CD4-positive, alpha-beta T cell treated with Interleukin-4 for 1 hour (primary cell): ENCODE measurements around the gene PRDM7.
"Not testable (repeated sequence)": the region's sequence is repeated elsewhere in the genome, so short reads cannot be mapped to it uniquely, and the experiment has no call there.

Experiments used
- DNase-seq, 2 donors: peaks; one replicate each; pipeline ENCODE4 v3.0.0-alpha.2; 2020 to 2022

The PRDM7 gene

GRCh38 chr16:90070440-90070839, 6.7 kb downstream of the PRDM7 start:
- DNase-seq = no peak

GRCh38 chr16:90061437-90061836, 15.7 kb downstream of the PRDM7 start:
- DNase-seq = no peak

GRCh38 chr16:90057738-90058173, 19.4 kb downstream of the PRDM7 start:
- no peak for DNase-seq

- DNase-seq = not testable (repeated sequence)
Observed at GRCh38 chr16:90056521-90056920, 20.6 kb downstream of the PRDM7 start.

GRCh38 chr16:90055371-90055770, 21.8 kb downstream of the PRDM7 start:
- DNase-seq = no peak

- no peak for DNase-seq
Observed at GRCh38 chr16:90054554-90054953, 22.6 kb downstream of the PRDM7 start.

GRCh38 chr16:90053902-90054500, 23.1 kb downstream of the PRDM7 start:
- no peak for DNase-seq

- DNase-seq = no peak
Observed at GRCh38 chr16:90050969-90051368, 26.2 kb downstream of the PRDM7 start.

GRCh38 chr16:90048737-90049330, 28.3 kb downstream of the PRDM7 start:
- DNase-seq = no peak

- DNase-seq = no peak
Observed at GRCh38 chr16:90048347-90048722, 28.8 kb downstream of the PRDM7 start.

- no peak for DNase-seq
Observed at GRCh38 chr16:90047714-90048346, 29.3 kb downstream of the PRDM7 start.

- no peak for DNase-seq
Observed at GRCh38 chr16:90046971-90047713, 30.0 kb downstream of the PRDM7 start.

GRCh38 chr16:90046122-90046970, 30.8 kb downstream of the PRDM7 start:
- no peak for DNase-seq

GRCh38 chr16:90044111-90044551, 33.0 kb downstream of the PRDM7 start:
- DNase-seq = no peak

- no peak for DNase-seq
Observed at GRCh38 chr16:90043526-90043925, 33.6 kb downstream of the PRDM7 start.

- DNase-seq = no peak
Observed at GRCh38 chr16:90042946-90043514, 34.1 kb downstream of the PRDM7 start.

- no peak for DNase-seq
Observed at GRCh38 chr16:90041896-90042473, 35.1 kb downstream of the PRDM7 start.

- no peak for DNase-seq
Observed at GRCh38 chr16:90040152-90041023, 36.7 kb downstream of the PRDM7 start.

GRCh38 chr16:90037276-90037675, 39.9 kb downstream of the PRDM7 start:
- DNase-seq = no peak

- no peak for DNase-seq
Observed at GRCh38 chr16:90035902-90036301, 41.2 kb downstream of the PRDM7 start.

GRCh38 chr16:90034504-90034903, 42.6 kb downstream of the PRDM7 start:
- no peak for DNase-seq
